Measurements from ENCODE around the gene DEPP1.

DEPP1 gene

DNA sequence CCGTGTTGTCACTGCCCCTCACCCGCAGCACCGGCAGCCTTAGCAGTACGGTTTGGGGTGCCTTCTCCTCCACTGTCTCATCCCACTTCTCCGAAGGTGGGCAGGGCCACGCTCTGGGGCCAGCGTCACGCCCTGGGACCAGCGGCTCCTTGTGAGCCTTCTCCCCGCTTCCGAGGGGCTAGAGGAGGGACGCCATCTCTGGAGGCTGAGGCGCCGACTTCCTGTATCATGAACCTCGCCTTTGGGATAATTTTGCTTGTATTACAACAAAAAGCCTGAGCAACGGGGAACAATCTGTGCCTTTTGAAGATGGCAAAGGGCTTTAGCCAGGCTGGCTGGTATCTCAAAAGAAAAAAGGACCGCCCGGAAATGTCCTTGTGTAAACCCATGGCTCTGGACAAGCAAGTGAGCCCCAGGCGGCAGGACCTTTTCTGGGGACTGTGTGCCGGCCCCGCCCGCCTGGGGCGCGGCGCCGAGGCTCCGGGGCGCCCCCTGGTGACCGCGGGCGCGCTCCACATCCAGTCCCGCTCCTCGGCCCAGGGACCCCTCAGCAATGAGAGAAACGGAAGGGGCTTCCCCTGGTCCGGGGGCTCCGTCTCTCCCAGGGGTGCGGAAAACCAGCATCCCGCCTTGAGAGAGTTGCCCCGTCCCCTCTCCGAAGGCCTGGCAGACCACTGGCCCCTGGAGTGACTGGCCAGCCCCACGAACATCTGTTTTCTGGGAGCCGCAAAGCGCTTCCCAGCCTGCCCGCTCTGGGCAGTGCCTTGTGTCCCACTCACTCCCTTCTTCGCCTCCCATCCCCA is 3.8 kb downstream of the DEPP1 start:
- H3K4me3 ChIP-seq (ENCODE audit: low read depth, low read length) = no peak overlapping the region
- peak; percentile 78 for DNase-seq (ENCODE audit: low read depth)
- TF ChIP-seq, protein P1, sequence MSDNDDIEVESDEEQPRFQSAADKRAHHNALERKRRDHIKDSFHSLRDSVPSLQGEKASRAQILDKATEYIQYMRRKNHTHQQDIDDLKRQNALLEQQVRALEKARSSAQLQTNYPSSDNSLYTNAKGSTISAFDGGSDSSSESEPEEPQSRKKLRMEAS (IDR thresholded peaks at IDR 0.05; ENCODE audit: low read depth, low read length) = no peak
- TF ChIP-seq POLR2A (IDR thresholded peaks at IDR 0.05; ENCODE audit: extremely low read depth, insufficient read length) (peak; percentile 17), CTCF (IDR thresholded peaks at IDR 0.05; ENCODE audit: low read depth, low read length) (peak; percentile 74), MYC (IDR thresholded peaks at IDR 0.05; ENCODE audit: low read depth, low read length) (no peak)

DNA sequence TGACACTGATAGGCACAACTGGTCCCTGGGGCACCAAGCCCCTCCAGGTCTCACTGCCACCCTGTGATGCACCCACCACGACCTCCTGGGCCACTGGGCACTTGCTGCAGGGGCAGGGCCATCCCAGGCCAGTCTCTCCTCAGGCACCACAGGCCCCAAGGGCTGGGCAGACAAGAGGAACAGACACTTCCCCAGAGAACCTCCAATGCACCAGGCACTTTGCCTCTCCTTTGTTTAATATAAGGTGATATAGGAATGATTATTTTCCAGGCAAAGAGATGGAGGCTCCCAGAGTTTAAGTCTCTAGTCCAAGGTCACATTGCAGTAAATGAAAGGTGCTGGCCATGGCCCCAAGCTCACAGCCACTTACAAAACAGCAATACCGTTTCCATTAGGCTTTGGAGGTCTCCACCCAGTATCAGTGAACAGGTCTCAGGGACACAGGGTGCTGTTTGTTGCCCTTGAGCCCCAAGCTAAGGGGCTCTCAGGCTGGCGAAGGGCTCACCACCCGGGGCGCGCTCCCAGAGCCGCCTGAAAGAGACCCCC is 4.5 kb downstream of the DEPP1 start:
- H3K4me3 ChIP-seq (ENCODE audit: low read depth, low read length) = no peak overlapping the region
- no peak for TF ChIP-seq POLR2A (IDR thresholded peaks at IDR 0.05; ENCODE audit: extremely low read depth, insufficient read length)
- no peak for TF ChIP-seq CTCF (IDR thresholded peaks at IDR 0.05; ENCODE audit: low read depth, low read length)
- TF ChIP-seq MYC (IDR thresholded peaks at IDR 0.05; ENCODE audit: low read depth, low read length) = no peak
- TF ChIP-seq, protein P1 (IDR thresholded peaks at IDR 0.05; ENCODE audit: low read depth, low read length) = no peak
- DNase-seq (ENCODE audit: low read depth) = peak; percentile 49

- H3K4me3 ChIP-seq (ENCODE audit: low read depth, low read length) = no peak overlapping the region
- TF ChIP-seq CTCF (IDR thresholded peaks at IDR 0.05; ENCODE audit: low read depth, low read length) = no peak
- TF ChIP-seq POLR2A (IDR thresholded peaks at IDR 0.05; ENCODE audit: extremely low read depth, insufficient read length) = no peak
- TF ChIP-seq, protein P1 (IDR thresholded peaks at IDR 0.05; ENCODE audit: low read depth, low read length) = no peak
- no peak for TF ChIP-seq MYC (IDR thresholded peaks at IDR 0.05; ENCODE audit: low read depth, low read length)
Observed at GRCh38 chr10:44973323-44974081, 5.1 kb downstream of the DEPP1 start.

DNA sequence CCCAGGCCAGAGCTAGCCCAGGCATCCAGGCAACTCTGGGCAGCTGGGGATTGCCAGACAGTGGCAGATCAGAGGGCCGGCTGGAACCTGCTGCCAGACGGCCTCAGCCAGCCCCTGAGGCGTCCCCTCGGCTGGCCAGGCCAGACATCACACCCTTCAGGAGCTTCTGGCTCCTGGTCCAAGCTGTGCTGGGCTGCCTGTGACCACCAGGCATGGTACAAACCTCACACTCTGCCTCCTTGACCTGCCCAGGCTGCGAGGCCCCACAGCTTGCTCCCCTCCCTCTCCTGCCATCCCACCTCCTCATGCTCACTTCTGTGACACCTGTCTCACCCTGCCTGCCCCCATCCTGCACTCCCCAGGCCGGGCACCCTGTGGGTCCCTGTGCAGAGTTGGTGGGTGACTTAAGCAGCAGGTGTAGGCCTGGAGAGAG is 5.7 kb downstream of the DEPP1 start:
- H3K4me3 ChIP-seq (ENCODE audit: low read depth, low read length) = no peak overlapping the region

More at GRCh38 chr10:44973323-44974081, 5.1 kb downstream of the DEPP1 start:
- peak; percentile 63 for DNase-seq (ENCODE audit: low read depth)

More for the DNA sequence above, 5.7 kb downstream of the DEPP1 start:
- no peak for DNase-seq (ENCODE audit: low read depth)
- no peak for TF ChIP-seq POLR2A (IDR thresholded peaks at IDR 0.05; ENCODE audit: extremely low read depth, insufficient read length)
- TF ChIP-seq, protein P1 (IDR thresholded peaks at IDR 0.05; ENCODE audit: low read depth, low read length) = no peak
- no peak for TF ChIP-seq CTCF (IDR thresholded peaks at IDR 0.05; ENCODE audit: low read depth, low read length)
- no peak for TF ChIP-seq MYC (IDR thresholded peaks at IDR 0.05; ENCODE audit: low read depth, low read length)
